Kidney (tissue), 14 donors: ENCODE data around the gene ZBTB16. TPM values are rescaled to one million over a fixed set of nuclear protein-coding genes. Genes with fewer than 3 reads are reported as not detected.
A peak's percentile ranks its signal among the peaks of the same experiment; 100 is the strongest.

ENCODE experiments used
- DNase-seq, 5 donors: peaks; one replicate each; pipeline ENCODE4 v3.0.0-alpha.2; 2013 to 2020
- FAIRE-seq: peaks from 2 replicates; lab custom pipeline; 2012; peaks lifted over from hg19 to GRCh38; lab: Jason Lieb, UNC
- H3K27ac ChIP-seq, 2 donors: one replicate each; pipeline ENCODE4 v1.7.0; 2013; ENCODE audit warnings: low read depth in 2 of 2, low read length in 2 of 2, inconsistent platforms in 1 of 2
- H3K27me3 ChIP-seq: one replicate; pipeline ENCODE4 v1.7.1; 2013; ENCODE audit warnings: low read length, inconsistent platforms; ENCODE audit not compliant: control insufficient read depth, insufficient read depth
- H3K36me3 ChIP-seq, 3 donors: one replicate each; pipeline versions ENCODE4 v1.7.0 to v1.7.1; 2013; ENCODE audit warnings: low read length in 3 of 3, control low read depth in 1 of 3, inconsistent platforms in 1 of 3; ENCODE audit not compliant: insufficient read depth in 3 of 3, control insufficient read depth in 2 of 3
- H3K4me1 ChIP-seq, 3 donors: one replicate each; pipeline versions ENCODE4 v1.7.0 to v1.7.1; 2013; ENCODE audit warnings: low read length in 3 of 3, inconsistent platforms in 1 of 3, low read depth in 1 of 3; ENCODE audit not compliant: control insufficient read depth in 2 of 3, insufficient read depth in 2 of 3
- H3K4me3 ChIP-seq, 3 donors: one replicate each; pipeline versions ENCODE4 v1.7.0 to v1.8.1; 2013; ENCODE audit warnings: low read length in 3 of 3, control low read depth in 1 of 3, inconsistent platforms in 1 of 3
- H3K9ac ChIP-seq, 3 donors: one replicate each; pipeline versions ENCODE4 v1.7.0 to v1.7.1; 2013; ENCODE audit warnings: low read length in 3 of 3, control low read depth in 1 of 3, inconsistent platforms in 1 of 3
- H3K9me3 ChIP-seq, 3 donors: one replicate each; pipeline versions ENCODE4 v1.7.0 to v1.7.1; 2013; ENCODE audit warnings: low read length in 3 of 3, control low read depth in 1 of 3, inconsistent platforms in 1 of 3; ENCODE audit not compliant: control insufficient read depth in 2 of 3, insufficient read depth in 1 of 3
- CTCF ChIP-seq: IDR thresholded peaks from 3 replicates; pipeline ENCODE4 v1.5.1; 2012; ENCODE audit warnings: mild to moderate bottlenecking, moderate library complexity, borderline replicate concordance; ENCODE audit not compliant: insufficient read depth; ENCODE audit errors: extremely low read depth
- intact Hi-C: fragments of 100-400 bp; cut with DNase I; formaldehyde crosslinking; loops from one replicate; pipeline ENCODE4 v1.11.1; 2022
- polyA plus RNA-seq: library from polyadenylated mRNA; stranded (reverse); fragments of 350-450 nt; fragmentation: Illumina TruSeq; extraction: RNeasy Lipid Tissue Mini Kit (QIAGEN cat#74804); gene quantifications from one replicate; pipeline ENCODE4 v1.2.3, GENCODE V29; 2014; ENCODE audit warnings: low read depth, low replicate concordance; ENCODE audit not compliant: insufficient read depth
- total RNA-seq: library from RNA; stranded (reverse); fragmentation: NEBNext Ultra II Directional; extraction: Animal tissue kit (Norgen Biotek cat#: 25700); gene quantifications from one replicate; pipeline ENCODE4 v1.2.1, GENCODE V29; 2021
- donor health status: control.
- donor health status: control.
- donor health status: control.
- donor health status: control.
- donor health status: control.
- donor health status: DM: yes; HTN: yes; CAD: no.
- donor health status: Normal renal cell carcinoma (clear cell type).

The ZBTB16 gene
- total and polyA plus RNA-seq, 2 donors from 2014 or later, result 2.5 to 126 TPM

GRCh38 chr11:114243461-114244372 is 184.2 kb downstream of the ZBTB16 start:
- intact Hi-C loops, result no loop called here
- no peak overlapping the region for H3K4me3 ChIP-seq
- no peak overlapping the region for H3K27ac ChIP-seq
- FAIRE-seq, result no peak
- DNase-seq, result peak in 1 of 5 donors; percentile 65
- no peaks in the 10 kb centered on the region for H3K9me3 ChIP-seq
- TF ChIP-seq CTCF, result no peak
- no peaks in the 10 kb centered on the region for H3K27me3 ChIP-seq
- no peaks in the 10 kb centered on the region for H3K4me1 ChIP-seq
- H3K36me3 ChIP-seq, result peaks cover 0 to 54% (median 25%) of the 10 kb centered on the region in 3 donors
- H3K9ac ChIP-seq, result no peak overlapping the region

- Histone ChIP-seq H3K9me3 (no peaks in the 10 kb centered on the region), H3K27me3 (no peaks in the 10 kb centered on the region), H3K27ac (no peak overlapping the region), H3K36me3 (peaks cover 0 to 54% (median 27%) of the 10 kb centered on the region in 3 donors), H3K9ac (no peak overlapping the region), H3K4me3 (no peak overlapping the region), H3K4me1 (no peaks in the 10 kb centered on the region)
- intact Hi-C loops, result no loop called here
- TF ChIP-seq CTCF, result no peak
- DNase-seq (no peak), FAIRE-seq (no peak)
These were observed 185.3 kb downstream of the ZBTB16 start for GRCh38 chr11:114244726-114245394.

GRCh38 chr11:114246321-114247069 is 187.0 kb downstream of the ZBTB16 start:
- DNase-seq (no peak), FAIRE-seq (no peak)
- Histone ChIP-seq H3K36me3 (peaks cover 0 to 53% (median 40%) of the 10 kb centered on the region in 3 donors), H3K4me1 (no peaks in the 10 kb centered on the region), H3K9ac (no peak overlapping the region), H3K9me3 (no peaks in the 10 kb centered on the region), H3K27me3 (no peaks in the 10 kb centered on the region), H3K4me3 (no peak overlapping the region), H3K27ac (no peak overlapping the region)
- intact Hi-C loops, result no loop called here
- TF ChIP-seq CTCF, result no peak
